GM21381 (cell line): Measurements from ENCODE around the gene WDFY3.

Source experiments
- ATAC-seq: cut with Tn5 transposase; IDR thresholded peaks from one replicate; pipeline ENCODE4 v1.9.1; 2021; ENCODE audit warnings: mild to moderate bottlenecking, moderate library complexity; ENCODE audit not compliant: unreplicated experiment

The WDFY3 gene

GRCh38 chr4:84803116-84803515 is 163.4 kb downstream of the WDFY3 start:
- no peak for ATAC-seq

- no peak for ATAC-seq
Measured at GRCh38 chr4:84800256-84800655, 166.2 kb downstream of the WDFY3 start.

GRCh38 chr4:84799318-84799717 is 167.2 kb downstream of the WDFY3 start:
- no peak for ATAC-seq

GRCh38 chr4:84796394-84796793 is 170.1 kb downstream of the WDFY3 start:
- no peak for ATAC-seq

- ATAC-seq: no peak
Measured at GRCh38 chr4:84792366-84793301, 173.9 kb downstream of the WDFY3 start.

- no peak for ATAC-seq
Measured at GRCh38 chr4:84790769-84791565, 175.5 kb downstream of the WDFY3 start.

- ATAC-seq: no peak
Measured at GRCh38 chr4:84786478-84786877, 180.0 kb downstream of the WDFY3 start.

- no peak for ATAC-seq
Measured at GRCh38 chr4:84782517-84782916, 184.0 kb downstream of the WDFY3 start.

- ATAC-seq: no peak
Measured at GRCh38 chr4:84780719-84781118, 185.8 kb downstream of the WDFY3 start.

GRCh38 chr4:84778041-84778440 is 188.4 kb downstream of the WDFY3 start:
- ATAC-seq: no peak

- no peak for ATAC-seq
Measured at GRCh38 chr4:84767168-84767567, 199.3 kb downstream of the WDFY3 start.

- no peak for ATAC-seq
Measured at GRCh38 chr4:84753321-84753972, 213.0 kb downstream of the WDFY3 start.

- ATAC-seq: no peak
Measured at GRCh38 chr4:84751707-84752106, 214.8 kb downstream of the WDFY3 start.

- no peak for ATAC-seq
Measured at GRCh38 chr4:84750960-84751283, 215.6 kb downstream of the WDFY3 start.

- peak; percentile 83 for ATAC-seq
Measured at GRCh38 chr4:84750260-84750959, 216.1 kb downstream of the WDFY3 start.

- no peak for ATAC-seq
Measured at GRCh38 chr4:84740057-84740456, 226.4 kb downstream of the WDFY3 start.

GRCh38 chr4:84738622-84739021 is 227.9 kb downstream of the WDFY3 start:
- ATAC-seq: no peak

GRCh38 chr4:84737656-84738055 is 228.8 kb downstream of the WDFY3 start:
- ATAC-seq: no peak

- ATAC-seq: no peak
Measured at GRCh38 chr4:84734037-84734436, 232.5 kb downstream of the WDFY3 start.

GRCh38 chr4:84733343-84734033 is 233.0 kb downstream of the WDFY3 start:
- ATAC-seq: no peak
